Right atrium auricular region (tissue), 2 donors: ENCODE results near the gene FIS1. TPM values are rescaled to one million over a fixed set of nuclear protein-coding genes. Genes with fewer than 3 reads are reported as not detected.
"Not testable (repeated sequence)": the region's sequence is repeated elsewhere in the genome, so short reads cannot be mapped to it uniquely, and the experiment has no call there.

Experiments used
- DNase-seq: peaks from one replicate; pipeline ENCODE4 v3.0.0-alpha.2; 2019; ENCODE audit warnings: low spot score
- H3K27ac ChIP-seq, 2 donors: fragments of 200-600 bp; sonication (generic); 1 replicate in 1 of 2; 2 replicates in 1 of 2; pipeline ENCODE4 v1.5.1; 2016 to 2019
- H3K27me3 ChIP-seq, 2 donors: fragments of 200-600 bp; sonication (generic); one replicate each; pipeline versions ENCODE4 v1.5.1 to v1.6.0; 2017 to 2019
- H3K36me3 ChIP-seq: fragments of 200-600 bp; sonication (generic); one replicate; pipeline ENCODE4 v1.5.1; 2016
- H3K4me1 ChIP-seq, 2 donors: fragments of 200-600 bp; sonication (generic); one replicate each; pipeline versions ENCODE4 v1.5.1 to v1.6.0; 2017 to 2019
- H3K4me3 ChIP-seq, 2 donors: fragments of 200-600 bp; sonication (generic); 1 replicate in 1 of 2; 2 replicates in 1 of 2; pipeline ENCODE4 v1.5.1; 2017 to 2019; ENCODE audit warnings: mild to moderate bottlenecking in 1 of 2, moderate library complexity in 1 of 2
- H3K9me3 ChIP-seq, 2 donors: fragments of 200-600 bp; sonication (generic); one replicate each; pipeline ENCODE4 v1.5.1; 2019
- CTCF ChIP-seq, 2 donors: fragments of 200-600 bp; sonication (generic); IDR thresholded peaks; one replicate each; pipeline ENCODE4 v1.5.1; 2019; ENCODE audit warnings: antibody characterized with exemption in 2 of 2
- total RNA-seq, 2 donors: library from RNA; depleted of rRNA; stranded (reverse); fragments of >200 nt; gene quantifications; one replicate each; pipeline ENCODE4 v1.1.0, GENCODE V29; 2016

FIS1 gene
- total RNA-seq, 2 donors from 2014 or later: 359 to 459 TPM

- no peaks in the 10 kb centered on the region for H3K36me3 ChIP-seq
- no peak overlapping the region for H3K4me3 ChIP-seq
- no peaks in the 10 kb centered on the region for H3K4me1 ChIP-seq
- DNase-seq: no peak
- no peaks in the 10 kb centered on the region for H3K9me3 ChIP-seq
- TF ChIP-seq CTCF (IDR thresholded peaks at IDR 0.05): no peak
- H3K27ac ChIP-seq: no peak overlapping the region
- H3K27me3 ChIP-seq: no peaks in the 10 kb centered on the region
These were observed 43.6 kb upstream of the FIS1 start for GRCh38 chr7:101288439-101288838.

- TF ChIP-seq CTCF (IDR thresholded peaks at IDR 0.05): no peak
- Histone ChIP-seq H3K27me3 (no peaks in the 10 kb centered on the region), H3K4me1 (no peaks in the 10 kb centered on the region), H3K36me3 (no peaks in the 10 kb centered on the region), H3K27ac (no peak overlapping the region), H3K9me3 (no peaks in the 10 kb centered on the region), H3K4me3 (no peak overlapping the region)
- DNase-seq: no peak
These were observed 42.2 kb upstream of the FIS1 start for GRCh38 chr7:101287032-101287431.

- H3K9me3 ChIP-seq, H3K36me3 ChIP-seq, H3K27me3 ChIP-seq, H3K27ac ChIP-seq, H3K4me3 ChIP-seq, H3K4me1 ChIP-seq, DNase-seq: not testable (repeated sequence)
These were observed 41.0 kb upstream of the FIS1 start for GRCh38 chr7:101285880-101286279.

GRCh38 chr7:101285171-101285570 is 40.3 kb upstream of the FIS1 start:
- Histone ChIP-seq H3K27me3 (no peaks in the 10 kb centered on the region), H3K4me3 (no peak overlapping the region), H3K4me1 (no peaks in the 10 kb centered on the region), H3K9me3 (no peaks in the 10 kb centered on the region), H3K36me3 (no peaks in the 10 kb centered on the region), H3K27ac (no peak overlapping the region)
- no peak for TF ChIP-seq CTCF (IDR thresholded peaks at IDR 0.05)
- no peak for DNase-seq

- not testable (repeated sequence) for H3K9me3 ChIP-seq, H3K4me3 ChIP-seq, H3K4me1 ChIP-seq, H3K36me3 ChIP-seq, H3K27me3 ChIP-seq, H3K27ac ChIP-seq, DNase-seq
These were observed 36.0 kb upstream of the FIS1 start for GRCh38 chr7:101280912-101281311.

- H3K9me3 ChIP-seq: no peaks in the 10 kb centered on the region
- no peak for DNase-seq
- no peaks in the 10 kb centered on the region for H3K27me3 ChIP-seq
- H3K27ac ChIP-seq: no peak overlapping the region
- H3K36me3 ChIP-seq: no peaks in the 10 kb centered on the region
- TF ChIP-seq CTCF (IDR thresholded peaks at IDR 0.05): no peak
- no peaks in the 10 kb centered on the region for H3K4me1 ChIP-seq
- H3K4me3 ChIP-seq: no peak overlapping the region
These were observed 33.8 kb upstream of the FIS1 start for GRCh38 chr7:101278461-101279292.

- no peaks in the 10 kb centered on the region for H3K27me3 ChIP-seq
- no peak for DNase-seq
- no peaks in the 10 kb centered on the region for H3K4me1 ChIP-seq
- H3K36me3 ChIP-seq: no peaks in the 10 kb centered on the region
- H3K4me3 ChIP-seq: no peak overlapping the region
- no peak for TF ChIP-seq CTCF (IDR thresholded peaks at IDR 0.05)
- H3K9me3 ChIP-seq: no peaks in the 10 kb centered on the region
- H3K27ac ChIP-seq: no peak overlapping the region
These were observed 32.3 kb upstream of the FIS1 start for GRCh38 chr7:101277155-101277554.
